B cell (primary cell): Measurements from ENCODE around the gene CCDC91. TPM values are rescaled to one million over a fixed set of nuclear protein-coding genes. Genes with fewer than 3 reads are reported as not detected.

Experiments used
- ATAC-seq: fragments of 200-7000 bp; cut with Tn5 transposase; one replicate; pipeline ENCODE4 v1.10.0; 2021; ENCODE audit warnings: low read depth, mild to moderate bottlenecking, moderate number of reproducible peaks, moderate library complexity
- CTCF ChIA-PET: fragments of 350-600 bp; sonication (Branson Sonifier 250); formaldehyde crosslinking; loops from one replicate; lab custom pipeline; 2021; ENCODE audit warnings: antibody characterized with exemption, inconsistent platforms; lab: Charles Lee
- POLR2A ChIA-PET: fragments of 350-600 bp; sonication (Branson Sonifier 250); formaldehyde crosslinking; loops from one replicate; lab custom pipeline; 2021; ENCODE audit warnings: antibody characterized with exemption; lab: Charles Lee
- DNase-seq: peaks from one replicate; pipeline ENCODE4 v3.0.0; 2013
- H2AFZ ChIP-seq: 2 replicates; pipeline ENCODE4 v1.6.1; 2012; ENCODE audit warnings: mild to moderate bottlenecking, low read depth, low read length; ENCODE audit not compliant: insufficient read depth, poor library complexity, severe bottlenecking
- H3K27ac ChIP-seq, 2 donors: 1 replicate in 1 of 2; 2 replicates in 1 of 2; pipeline ENCODE4 v1.5.1; 2012 to 2013; ENCODE audit warnings: low read length in 2 of 2, mild to moderate bottlenecking in 2 of 2, moderate library complexity in 1 of 2
- H3K27me3 ChIP-seq, 4 experiments: fragments of 200-600 bp in 1 of 4; sonication (generic) in 1 of 4; replicated peaks in 1 of 4; 1 replicate in 2 of 4; 2 replicates in 2 of 4; pipeline versions ENCODE4 v1.6.1 to v1.7.0; 2013 to 2016; ENCODE audit warnings: low read length in 3 of 4, mild to moderate bottlenecking in 2 of 4, mixed read lengths in 1 of 4, moderate library complexity in 1 of 4; ENCODE audit not compliant: insufficient read depth in 4 of 4, control insufficient read depth in 3 of 4; ENCODE audit errors: control extremely low read depth in 1 of 4
- H3K36me3 ChIP-seq, 2 experiments: replicated peaks in 1 of 2; 1 replicate in 1 of 2; 2 replicates in 1 of 2; pipeline versions ENCODE4 v1.6.1 to v1.7.1; 2013; ENCODE audit warnings: low read length in 1 of 2; ENCODE audit not compliant: insufficient read depth in 2 of 2, control insufficient read depth in 1 of 2; ENCODE audit errors: control extremely low read depth in 1 of 2, extremely low read depth in 1 of 2
- H3K4me1 ChIP-seq, 2 donors: fragments of 200-600 bp in 1 of 2; sonication (generic) in 1 of 2; 1 replicate in 1 of 2; 2 replicates in 1 of 2; pipeline versions ENCODE4 v1.5.1 to v1.6.1; 2013 to 2017; ENCODE audit warnings: low read length in 2 of 2; ENCODE audit not compliant: control insufficient read depth in 2 of 2, insufficient read depth in 2 of 2
- H3K4me2 ChIP-seq: replicated peaks from 2 replicates; pipeline ENCODE3; 2012; ENCODE audit warnings: mild to moderate bottlenecking, low read depth, low read length; ENCODE audit not compliant: poor library complexity, severe bottlenecking
- H3K4me3 ChIP-seq, 5 experiments: fragments of 200-600 bp in 1 of 5; sonication (generic) in 1 of 5; 1 replicate in 3 of 5; 2 replicates in 2 of 5; pipeline versions ENCODE4 v1.5.1 to v1.7.0; 2011 to 2016; ENCODE audit warnings: low read length in 4 of 5, mild to moderate bottlenecking in 4 of 5, low read depth in 2 of 5, control low read depth in 1 of 5, moderate library complexity in 1 of 5; ENCODE audit not compliant: insufficient read depth in 1 of 5; ENCODE audit errors: control extremely low read depth in 1 of 5, extremely low read depth in 1 of 5
- H3K79me2 ChIP-seq: fragments of 200-600 bp; sonication (generic); one replicate; pipeline ENCODE4 v1.6.0; 2016; ENCODE audit warnings: low read length; ENCODE audit not compliant: control insufficient read depth, insufficient read depth
- H3K9ac ChIP-seq: fragments of 200-600 bp; sonication (generic); 2 replicates; pipeline ENCODE4 v1.6.1; 2017; ENCODE audit warnings: mild to moderate bottlenecking, low read length, moderate library complexity
- H3K9me3 ChIP-seq, 3 donors: one replicate each; pipeline versions ENCODE4 v1.6.1 to v1.7.1; 2013; ENCODE audit warnings: low read length in 2 of 3; ENCODE audit not compliant: control insufficient read depth in 2 of 3, insufficient read depth in 1 of 3; ENCODE audit errors: control extremely low read depth in 1 of 3
- H4K20me1 ChIP-seq: 2 replicates; pipeline ENCODE4 v1.6.0; 2012; ENCODE audit warnings: mild to moderate bottlenecking, low read length; ENCODE audit not compliant: insufficient read depth, control insufficient read depth, poor library complexity, severe bottlenecking
- H3K27ac Mint-ChIP-seq: one replicate; pipeline ENCODE4 v1.8.0; 2021; ENCODE audit warnings: mixed read lengths
- H3K27me3 Mint-ChIP-seq: one replicate; pipeline ENCODE4 v1.8.0; 2021; ENCODE audit warnings: mixed read lengths
- H3K4me1 Mint-ChIP-seq: one replicate; pipeline ENCODE4 v1.8.0; 2021; ENCODE audit warnings: mixed read lengths
- H3K4me3 Mint-ChIP-seq: one replicate; pipeline ENCODE4 v1.8.0; 2021; ENCODE audit warnings: mixed read lengths
- H3K9me3 Mint-ChIP-seq: one replicate; pipeline ENCODE4 v1.8.0; 2022; ENCODE audit warnings: mixed read lengths; ENCODE audit not compliant: insufficient read depth
- CTCF ChIP-seq: fragments of 200-600 bp; IDR thresholded peaks from one replicate; pipeline ENCODE4 v1.8.0; 2022; ENCODE audit warnings: antibody characterized with exemption, mild to moderate bottlenecking
- EZH2 ChIP-seq: IDR thresholded peaks from 2 replicates; pipeline ENCODE4 v1.6.1; 2012; ENCODE audit warnings: borderline replicate concordance, low read depth, mild to moderate bottlenecking, moderate library complexity, low read length; ENCODE audit not compliant: insufficient read depth, poor library complexity, severe bottlenecking
- WGBS: methylation state at CpG from one replicate; pipeline ENCODE4 v1.1.5; 2013; ENCODE audit warnings: missing lambda C conversion rate; ENCODE audit not compliant: insufficient coverage; 5-methylcytosine and 5-hydroxymethylcytosine counted together
- intact Hi-C: fragments of 100-400 bp; cut with micrococcal nuclease; formaldehyde crosslinking; loops from one replicate; pipeline ENCODE4 v1.10.0; 2022
- polyA plus RNA-seq: library from polyadenylated mRNA; depleted of rRNA; stranded (reverse); fragments of >200 nt; gene quantifications from 2 replicates; pipeline ENCODE4 v1.2.3, GENCODE V29; 2012
- total RNA-seq, 2 donors: library from RNA; stranded (reverse); fragments of 120-200 nt in 1 of 2; gene quantifications; 1 replicate in 1 of 2; 2 replicates in 1 of 2; pipeline versions ENCODE4 v1.2.3 to v1.2.4, GENCODE V29; 2013 to 2022

The CCDC91 gene
- total and polyA plus RNA-seq, 2 donors (not counting 1 experiment from before 2014, with no cell fraction given), result 10.9 to 64.8 TPM

- no peak for ATAC-seq
These were observed 33.6 kb downstream of the CCDC91 start for GRCh38 chr12:28223858-28224257.

GRCh38 chr12:28226705-28227104, 36.4 kb downstream of the CCDC91 start:
- Histone ChIP-seq H3K4me2 (no peak overlapping the region), H3K27ac (no peak overlapping the region), H3K9me3 (peaks cover 0 to 4% (median 1%) of the 10 kb centered on the region in 3 donors), H4K20me1 (peaks cover 12% of the 10 kb centered on the region), H3K4me3 (no peak overlapping the region), H3K27me3 (no peaks in the 10 kb centered on the region), H2AFZ (no peak overlapping the region), H3K9ac (no peak overlapping the region), H3K36me3 (peaks cover 4 to 5% of the 10 kb centered on the region in 2 experiments), H3K79me2 (peaks cover 47% of the 10 kb centered on the region), H3K4me1 (peaks cover 18 to 28% of the 10 kb centered on the region in 2 donors)
- H3K4me3 Mint-ChIP-seq, result peak overlapping the region; percentile 9
- no peak overlapping the region for H3K27ac Mint-ChIP-seq
- ATAC-seq, result no peak
- no peak for DNase-seq
- H3K4me1 Mint-ChIP-seq, result peaks cover 66% of the 10 kb centered on the region
- intact Hi-C loops, result no loop called here
- no peak for TF ChIP-seq EZH2
- no peak for TF ChIP-seq CTCF
- ChIA-PET CTCF (no interaction called here), POLR2A (no interaction called here)
- no peaks in the 10 kb centered on the region for H3K27me3 Mint-ChIP-seq
- H3K9me3 Mint-ChIP-seq, result peaks cover 2% of the 10 kb centered on the region

More at GRCh38 chr12:28223858-28224257, 33.6 kb downstream of the CCDC91 start:
- Histone ChIP-seq H3K4me2 (peak overlapping the region; percentile 25), H3K79me2 (peaks cover 44% of the 10 kb centered on the region), H3K4me3 (no peak overlapping the region), H4K20me1 (no peaks in the 10 kb centered on the region), H3K9me3 (peaks cover 1 to 4% (median 4%) of the 10 kb centered on the region in 3 donors), H3K9ac (no peak overlapping the region), H3K27me3 (no peaks in the 10 kb centered on the region), H2AFZ (no peak overlapping the region), H3K4me1 (peaks cover 21 to 31% of the 10 kb centered on the region in 2 donors), H3K27ac (no peak overlapping the region), H3K36me3 (peaks cover 2 to 4% of the 10 kb centered on the region in 2 experiments)
- no peaks in the 10 kb centered on the region for H3K27me3 Mint-ChIP-seq
- intact Hi-C loops, result no loop called here
- peaks cover 2% of the 10 kb centered on the region for H3K9me3 Mint-ChIP-seq
- TF ChIP-seq EZH2 (no peak), CTCF (no peak)
- H3K27ac Mint-ChIP-seq, result no peak overlapping the region
- DNase-seq, result no peak
- peaks cover 55% of the 10 kb centered on the region for H3K4me1 Mint-ChIP-seq
- no peak overlapping the region for H3K4me3 Mint-ChIP-seq
- 67% methylated on average over 1 of the region's 2 CpGs for WGBS
- CTCF ChIA-PET, result no interaction called here
- POLR2A ChIA-PET, result no interaction called here
